Tibial artery (tissue), 4 donors: ENCODE results near the gene NTM.
"Not testable (repeated sequence)": the region's sequence is repeated elsewhere in the genome, so short reads cannot be mapped to it uniquely, and the experiment has no call there.

Source experiments
- DNase-seq, 2 donors: peaks; one replicate each; pipeline ENCODE4 v3.0.0-alpha.2; 2019
- H3K27ac ChIP-seq, 2 donors: fragments of 200-600 bp; sonication (generic) in 1 of 2; 1 replicate in 1 of 2; 2 replicates in 1 of 2; pipeline ENCODE4 v1.5.1; 2018 to 2019; ENCODE audit warnings: mild to moderate bottlenecking in 1 of 2
- H3K27me3 ChIP-seq, 2 donors: fragments of 200-600 bp; sonication (generic) in 1 of 2; one replicate each; pipeline versions ENCODE4 v1.5.1 to v1.6.0; 2016 to 2019
- H3K36me3 ChIP-seq, 3 donors: fragments of 200-600 bp; sonication (generic) in 2 of 3; one replicate each; pipeline ENCODE4 v1.5.1; 2016 to 2019; ENCODE audit warnings: mild to moderate bottlenecking in 2 of 3
- H3K4me1 ChIP-seq, 4 donors: fragments of 200-600 bp; sonication (generic) in 2 of 4; 1 replicate in 3 of 4; 2 replicates in 1 of 4; pipeline ENCODE4 v1.5.1; 2016 to 2019
- H3K4me3 ChIP-seq, 2 donors: fragments of 200-600 bp; sonication (generic) in 1 of 2; 1 replicate in 1 of 2; 2 replicates in 1 of 2; pipeline ENCODE4 v1.5.1; 2018 to 2019; ENCODE audit warnings: mild to moderate bottlenecking in 2 of 2
- H3K9me3 ChIP-seq, 3 donors: fragments of 200-600 bp; sonication (generic) in 1 of 3; one replicate each; pipeline ENCODE4 v1.5.1; 2016 to 2019
- CTCF ChIP-seq, 2 experiments: fragments of 200-600 bp in 1 of 2; fragments of 450-650 bp in 1 of 2; IDR thresholded peaks; one replicate each; pipeline ENCODE4 v1.5.1; 2017 to 2019; ENCODE audit warnings: antibody characterized with exemption in 2 of 2, mild to moderate bottlenecking in 1 of 2, moderate library complexity in 1 of 2
- intact Hi-C: fragments of 100-400 bp; cut with DNase I; formaldehyde crosslinking; loops from one replicate; pipeline ENCODE4 v1.15.0; 2023; ENCODE audit warnings: low total_unique reads

Gene NTM

GRCh38 chr11:132357811-132358572 is 987.6 kb downstream of the NTM start:
- Histone ChIP-seq H3K4me3 (no peak overlapping the region), H3K27ac (no peak overlapping the region), H3K4me1 (no peaks in the 10 kb centered on the region), H3K9me3 (no peaks in the 10 kb centered on the region), H3K36me3 (no peaks in the 10 kb centered on the region), H3K27me3 (no peaks in the 10 kb centered on the region)
- intact Hi-C loops: no loop called here
- no peak for TF ChIP-seq CTCF (IDR thresholded peaks at IDR 0.05)
- no peak for DNase-seq

GRCh38 chr11:132358573-132358953 is 988.1 kb downstream of the NTM start:
- Histone ChIP-seq H3K9me3 (no peaks in the 10 kb centered on the region), H3K4me1 (no peaks in the 10 kb centered on the region), H3K27ac (no peak overlapping the region), H3K4me3 (no peak overlapping the region), H3K27me3 (no peaks in the 10 kb centered on the region), H3K36me3 (no peaks in the 10 kb centered on the region)
- intact Hi-C loops: no loop called here
- TF ChIP-seq CTCF (IDR thresholded peaks at IDR 0.05): no peak
- no peak for DNase-seq

DNA sequence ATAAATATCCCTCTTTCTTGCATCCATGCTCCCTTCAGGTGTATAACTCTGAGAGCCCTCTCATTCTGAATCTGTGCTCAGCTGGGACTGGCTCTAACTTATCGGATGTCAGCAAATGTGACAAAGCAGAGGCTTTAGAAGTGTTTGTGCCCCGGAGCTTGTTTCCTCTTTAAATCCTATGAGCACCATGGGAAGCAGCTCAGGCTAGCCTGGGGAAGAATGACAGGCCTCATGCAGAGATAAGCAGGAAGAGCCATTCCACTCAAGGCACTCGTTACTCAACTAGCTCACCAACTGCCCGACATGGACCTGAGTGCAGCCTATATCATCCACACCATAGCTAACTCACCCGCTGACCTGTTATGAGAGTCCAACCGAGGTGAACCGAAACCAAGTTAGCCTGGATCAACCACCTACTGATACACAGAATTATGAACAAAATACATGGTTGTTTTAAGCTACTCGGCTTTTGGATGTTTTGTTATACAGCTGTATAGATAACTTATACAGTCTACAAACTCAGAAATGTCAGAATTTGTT is 990.7 kb downstream of the NTM start:
- H3K9me3 ChIP-seq: no peaks in the 10 kb centered on the region
- intact Hi-C loops: no loop called here
- no peaks in the 10 kb centered on the region for H3K36me3 ChIP-seq
- no peaks in the 10 kb centered on the region for H3K27me3 ChIP-seq
- no peak overlapping the region for H3K4me3 ChIP-seq
- no peak for DNase-seq
- no peak for TF ChIP-seq CTCF (IDR thresholded peaks at IDR 0.05)
- no peaks in the 10 kb centered on the region for H3K4me1 ChIP-seq
- no peak overlapping the region for H3K27ac ChIP-seq

- no peak overlapping the region for H3K27ac ChIP-seq
Observed at GRCh38 chr11:132365650-132366049, 995.2 kb downstream of the NTM start.

GRCh38 chr11:132367293-132367692 is 996.9 kb downstream of the NTM start:
- TF ChIP-seq CTCF (IDR thresholded peaks at IDR 0.05): no peak
- Histone ChIP-seq H3K27me3 (no peaks in the 10 kb centered on the region), H3K4me3 (no peak overlapping the region), H3K27ac (no peak overlapping the region), H3K9me3 (no peaks in the 10 kb centered on the region), H3K4me1 (no peaks in the 10 kb centered on the region), H3K36me3 (no peaks in the 10 kb centered on the region)
- DNase-seq: no peak
- intact Hi-C loops: no loop called here

More at GRCh38 chr11:132365650-132366049, 995.2 kb downstream of the NTM start:
- Histone ChIP-seq H3K36me3 (no peaks in the 10 kb centered on the region), H3K9me3 (no peaks in the 10 kb centered on the region), H3K27me3 (no peaks in the 10 kb centered on the region), H3K4me3 (no peak overlapping the region), H3K4me1 (no peaks in the 10 kb centered on the region)
- DNase-seq: no peak
- intact Hi-C loops: no loop called here
- TF ChIP-seq CTCF (IDR thresholded peaks at IDR 0.05): no peak

DNA sequence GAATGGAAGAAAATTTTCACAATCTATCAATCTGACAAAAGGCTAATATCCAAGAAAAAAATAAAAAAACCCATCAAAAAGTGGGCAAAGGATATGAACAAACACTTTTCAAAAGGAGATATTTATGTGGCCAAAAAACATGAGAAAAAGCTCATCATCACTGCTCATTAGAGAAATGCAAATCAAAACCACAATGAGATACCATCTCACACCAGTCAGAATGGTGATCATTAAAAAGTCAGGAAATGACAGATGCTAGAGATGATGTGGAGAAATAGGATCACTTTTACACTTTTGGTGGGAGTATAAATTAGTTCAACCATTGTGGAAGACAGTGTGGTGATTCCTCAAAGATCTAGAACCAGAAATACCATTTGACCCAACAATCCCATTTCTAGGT is 999.7 kb downstream of the NTM start:
- intact Hi-C loops, H3K27ac ChIP-seq, H3K27me3 ChIP-seq, DNase-seq, H3K9me3 ChIP-seq, H3K36me3 ChIP-seq, H3K4me3 ChIP-seq, H3K4me1 ChIP-seq: not testable (repeated sequence)
